ENCODE measurements around the gene SEMG1. TPM values are rescaled to one million over a fixed set of nuclear protein-coding genes. Genes with fewer than 3 reads are reported as not detected.

Gene SEMG1, protein sequence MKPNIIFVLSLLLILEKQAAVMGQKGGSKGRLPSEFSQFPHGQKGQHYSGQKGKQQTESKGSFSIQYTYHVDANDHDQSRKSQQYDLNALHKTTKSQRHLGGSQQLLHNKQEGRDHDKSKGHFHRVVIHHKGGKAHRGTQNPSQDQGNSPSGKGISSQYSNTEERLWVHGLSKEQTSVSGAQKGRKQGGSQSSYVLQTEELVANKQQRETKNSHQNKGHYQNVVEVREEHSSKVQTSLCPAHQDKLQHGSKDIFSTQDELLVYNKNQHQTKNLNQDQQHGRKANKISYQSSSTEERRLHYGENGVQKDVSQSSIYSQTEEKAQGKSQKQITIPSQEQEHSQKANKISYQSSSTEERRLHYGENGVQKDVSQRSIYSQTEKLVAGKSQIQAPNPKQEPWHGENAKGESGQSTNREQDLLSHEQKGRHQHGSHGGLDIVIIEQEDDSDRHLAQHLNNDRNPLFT
- total RNA-seq, result not detected

DNA sequence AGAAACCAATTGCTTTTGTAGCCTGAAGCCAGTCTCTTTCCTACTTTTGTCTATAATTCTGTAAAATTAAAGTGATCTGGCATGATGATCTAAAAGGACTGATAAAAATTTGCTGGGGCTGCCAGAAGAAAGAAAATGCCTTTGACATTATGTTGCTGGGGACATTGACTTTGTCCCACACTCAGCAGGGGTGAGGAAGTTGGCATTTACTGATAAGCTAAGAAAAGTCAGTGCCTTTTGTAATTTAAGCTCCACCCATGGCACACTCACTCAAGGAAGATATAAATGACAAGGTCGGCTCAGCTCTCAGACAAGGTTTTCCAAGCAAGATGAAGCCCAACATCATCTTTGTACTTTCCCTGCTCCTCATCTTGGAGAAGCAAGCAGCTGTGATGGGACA, at the start of gene SEMG1:
TSS of gene SEMG1 (plus strand) at position 309 of the 400 bp plus-strand sequence. CDS start at position 330, 21 bp downstream.
- peaks cover 46% of the 10 kb centered on the region for H3K27me3 Mint-ChIP-seq (ENCODE audit: low read depth)
- no peak within 1 kb of the TSS for H3K27ac Mint-ChIP-seq
- peaks cover 4% of the 10 kb centered on the region in 2 donors for H3K9me3 Mint-ChIP-seq

DNA sequence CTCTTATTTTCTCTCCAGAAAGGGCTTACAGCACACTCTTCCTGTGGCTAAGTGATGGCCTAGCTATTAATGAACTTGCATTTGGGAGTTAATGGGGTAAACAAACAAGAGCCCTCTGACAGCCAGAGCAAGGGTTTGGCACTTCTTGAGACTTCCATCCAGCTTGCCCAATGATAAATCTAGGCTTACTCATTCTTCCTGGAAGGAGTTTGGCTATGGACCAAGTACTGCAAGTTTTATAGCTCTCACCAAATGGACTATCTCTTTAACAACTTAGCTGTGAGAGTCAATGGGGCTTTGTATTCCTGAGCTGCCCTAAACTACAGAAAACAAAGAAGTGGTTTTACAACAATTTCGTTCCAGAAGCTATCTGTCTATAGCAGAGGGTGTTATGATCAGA, 48.9 kb upstream of the SEMG1 start:
- DNase-seq, result no peak
- Mint-ChIP-seq H3K27ac (no peak overlapping the region), H3K4me3 (no peak overlapping the region), H3K36me3 (ENCODE audit: insufficient read depth in 2 of 2) (peaks cover 6 to 12% of the 10 kb centered on the region in 2 donors), H3K9me3 (peaks cover 6 to 14% of the 10 kb centered on the region in 2 donors), H3K4me1 (ENCODE audit: low read depth) (no peaks in the 10 kb centered on the region), H3K27me3 (ENCODE audit: low read depth) (peaks cover 55% of the 10 kb centered on the region)
- no peak for ATAC-seq (replicated peaks in 1 of 2)

More for the DNA sequence above, at the start of gene SEMG1:
- Mint-ChIP-seq H3K4me3 (no peak within 1 kb of the TSS), H3K36me3 (ENCODE audit: insufficient read depth in 2 of 2) (no peaks in the 10 kb centered on the region), H3K4me1 (ENCODE audit: low read depth) (no peaks in the 10 kb centered on the region)
- ATAC-seq (replicated peaks in 1 of 2) (no peak), DNase-seq (no peak)

DNA sequence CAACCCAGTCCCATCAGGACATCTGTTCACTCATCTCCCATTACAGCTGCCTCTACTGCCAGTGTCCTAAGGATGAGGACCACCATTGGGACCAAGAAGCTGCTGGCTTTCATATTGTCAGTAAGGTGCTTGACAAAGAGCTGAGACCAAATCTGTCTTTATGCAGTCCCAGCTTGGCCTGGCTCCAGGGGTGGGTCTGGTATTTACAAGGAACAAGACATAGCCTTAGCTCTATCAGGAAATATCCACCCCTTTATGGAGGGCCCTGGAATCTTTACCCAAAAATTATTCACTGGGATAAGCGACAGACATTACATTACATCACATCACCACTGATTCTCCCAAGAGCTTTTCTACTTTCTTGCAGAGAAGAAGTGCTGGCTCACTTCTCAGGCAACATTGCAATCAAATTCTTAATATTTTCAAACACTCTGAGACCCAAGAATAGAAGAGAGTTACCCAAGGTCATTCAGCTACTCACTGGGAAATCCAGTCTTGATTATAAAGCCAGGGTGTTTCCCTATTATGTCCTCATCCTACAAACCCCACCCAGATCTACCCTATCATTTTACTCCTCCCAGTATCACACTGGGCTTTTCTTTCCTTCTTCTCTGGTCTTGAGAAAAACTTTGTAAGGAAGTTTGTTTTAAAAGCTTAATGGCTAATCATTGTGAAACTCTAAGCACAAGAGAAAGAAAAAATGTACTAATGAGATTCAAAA, 43.6 kb upstream of the SEMG1 start:
- Mint-ChIP-seq H3K9me3 (peaks cover 10 to 13% of the 10 kb centered on the region in 2 donors), H3K4me1 (ENCODE audit: low read depth) (no peaks in the 10 kb centered on the region), H3K27me3 (ENCODE audit: low read depth) (peaks cover 49% of the 10 kb centered on the region), H3K36me3 (ENCODE audit: insufficient read depth in 2 of 2) (peaks cover 7 to 14% of the 10 kb centered on the region in 2 donors), H3K27ac (no peak overlapping the region), H3K4me3 (no peak overlapping the region)
- DNase-seq, result no peak
- ATAC-seq (replicated peaks in 1 of 2), result no peak

DNA sequence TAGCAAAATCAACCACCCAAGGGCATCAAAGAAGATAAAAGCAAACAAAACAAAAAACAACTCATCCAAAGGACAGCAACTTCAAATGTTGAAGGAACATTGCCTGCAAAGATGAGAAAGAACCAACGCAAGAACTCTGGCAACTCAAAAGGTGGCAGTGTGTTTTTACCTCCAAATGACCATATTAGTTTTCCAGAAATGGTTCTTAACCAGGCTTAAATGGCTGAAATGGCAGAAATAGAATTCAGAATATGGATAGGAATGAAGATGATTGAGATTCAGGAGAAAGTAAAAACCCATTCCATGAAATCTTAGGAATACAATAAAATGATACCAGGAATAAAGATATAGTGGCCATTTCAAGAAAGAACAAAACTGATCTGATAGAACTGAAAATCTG, 41.9 kb upstream of the SEMG1 start:
- Mint-ChIP-seq H3K27me3 (ENCODE audit: low read depth) (peaks cover 46% of the 10 kb centered on the region), H3K9me3 (peaks cover 5% of the 10 kb centered on the region in 2 donors), H3K36me3 (ENCODE audit: insufficient read depth in 2 of 2) (peaks cover 2 to 6% of the 10 kb centered on the region in 2 donors), H3K27ac (no peak overlapping the region), H3K4me1 (ENCODE audit: low read depth) (no peaks in the 10 kb centered on the region), H3K4me3 (no peak overlapping the region)
- DNase-seq, result no peak
- ATAC-seq (replicated peaks in 1 of 2), result no peak

DNA sequence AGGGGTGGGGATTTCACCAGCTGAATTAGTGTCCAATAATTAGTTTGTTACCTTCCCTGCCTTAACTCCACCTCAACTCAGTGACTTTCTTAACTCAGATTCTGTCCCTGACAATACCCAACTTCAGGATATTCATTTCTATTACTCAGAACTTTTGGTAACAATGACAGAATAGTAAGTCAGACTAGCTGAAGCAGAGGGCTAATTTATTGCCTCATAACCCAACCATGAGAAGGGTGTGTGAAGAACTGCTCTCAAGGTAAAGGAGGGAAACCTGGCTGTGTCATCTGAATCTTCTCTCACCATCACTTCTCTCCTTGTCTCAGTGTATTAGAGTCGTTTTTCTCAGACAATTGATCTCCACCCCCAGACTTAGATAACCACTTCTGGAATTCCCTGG, 33.3 kb upstream of the SEMG1 start:
- Mint-ChIP-seq H3K36me3 (ENCODE audit: insufficient read depth in 2 of 2) (no peaks in the 10 kb centered on the region), H3K27me3 (ENCODE audit: low read depth) (peaks cover 7% of the 10 kb centered on the region), H3K27ac (no peak overlapping the region), H3K4me1 (ENCODE audit: low read depth) (no peaks in the 10 kb centered on the region), H3K9me3 (no peaks in the 10 kb centered on the region), H3K4me3 (no peak overlapping the region)
- ATAC-seq (replicated peaks in 1 of 2) (no peak), DNase-seq (no peak)

DNA sequence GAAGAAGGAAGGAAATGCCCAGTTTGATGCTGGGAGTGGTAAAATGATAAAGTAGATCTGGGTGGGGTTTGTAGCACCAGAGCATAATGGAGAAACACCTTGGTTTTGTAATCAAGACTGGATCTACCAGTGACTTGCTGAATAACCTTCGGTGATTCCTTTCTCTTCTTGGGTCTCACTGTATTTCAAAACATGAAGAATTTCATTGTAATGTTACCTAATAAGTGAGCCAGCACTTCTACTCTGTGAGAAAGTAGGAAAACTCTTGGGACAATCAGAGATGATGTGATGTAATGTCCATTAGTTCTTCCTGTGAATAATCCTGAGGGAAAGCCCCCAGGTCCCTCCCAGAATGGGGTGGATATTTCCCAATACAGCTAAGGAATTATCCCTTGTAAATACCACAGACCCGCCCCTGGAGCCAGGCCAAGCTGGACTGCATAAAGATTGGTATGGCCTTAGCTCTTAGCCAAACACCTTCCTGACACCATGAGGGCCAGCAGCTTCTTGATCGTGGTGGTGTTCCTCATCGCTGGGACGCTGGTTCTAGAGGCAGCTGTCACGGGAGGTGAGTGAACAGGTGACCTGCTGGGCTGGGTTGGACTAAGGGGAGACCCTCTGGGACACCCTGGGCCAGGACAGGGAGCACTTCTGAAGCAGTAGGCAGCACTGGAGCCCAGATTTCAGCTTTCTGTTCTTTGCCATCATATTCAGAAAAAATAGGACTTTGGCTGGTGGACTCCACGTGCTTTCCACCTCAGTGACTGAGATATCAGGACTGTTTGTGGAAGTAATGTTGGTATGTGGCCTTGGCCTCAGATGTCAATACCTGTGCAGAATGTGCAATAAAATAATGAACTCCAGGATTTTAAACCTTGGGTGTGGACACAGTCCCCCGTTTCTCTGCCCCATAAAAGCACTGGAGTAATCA, 32.1 kb upstream of the SEMG1 start, which contains the start of gene PI3:
TSS of gene PI3 (plus strand) at position 469 of the 931 bp plus-strand sequence. CDS start at position 490, 21 bp downstream.
- H3K9me3 Mint-ChIP-seq, result no peaks in the 10 kb centered on the region
- no peaks in the 10 kb centered on the region for H3K36me3 Mint-ChIP-seq (ENCODE audit: insufficient read depth in 2 of 2)
- ATAC-seq (replicated peaks in 1 of 2), result no peak
- no peak within 1 kb of the TSS for H3K4me3 Mint-ChIP-seq
- peaks cover 7% of the 10 kb centered on the region for H3K27me3 Mint-ChIP-seq (ENCODE audit: low read depth)
- DNase-seq, result no peak
- no peak within 1 kb of the TSS for H3K27ac Mint-ChIP-seq
- peaks cover 4% of the 10 kb centered on the region for H3K4me1 Mint-ChIP-seq (ENCODE audit: low read depth)

DNA sequence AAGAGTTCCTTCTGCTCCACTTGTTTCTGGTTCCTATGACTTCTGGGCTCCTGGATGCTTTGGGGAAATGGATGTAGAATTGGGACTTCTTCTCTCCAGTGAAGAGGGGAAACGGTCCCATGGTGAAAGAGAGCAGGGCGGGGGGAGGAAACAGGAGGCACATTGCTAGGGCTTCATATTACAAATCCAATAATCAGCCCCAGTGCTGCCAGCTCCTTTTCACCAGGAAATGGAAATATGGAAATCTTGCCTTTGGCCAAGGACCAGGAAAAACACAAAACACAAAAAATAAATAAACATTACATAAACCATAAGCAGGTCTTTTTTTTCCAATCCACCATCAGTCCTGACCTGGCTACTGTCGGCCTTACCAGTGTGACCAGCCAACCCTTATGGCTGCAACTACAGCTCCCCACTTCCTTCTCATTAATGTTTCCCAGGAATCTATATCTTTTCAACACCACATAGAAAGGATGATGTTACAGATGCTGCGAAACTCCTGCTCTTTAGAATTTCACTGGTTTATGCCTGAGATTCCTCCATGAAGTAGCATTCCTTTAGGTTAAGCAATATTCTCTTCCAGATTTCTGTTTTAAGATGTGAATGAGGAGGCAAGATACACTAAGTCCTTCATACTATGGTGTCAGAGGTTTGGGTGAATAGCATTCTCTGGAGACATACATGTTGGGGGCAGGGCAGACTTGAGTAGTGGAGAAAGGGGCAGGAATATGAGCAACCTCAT, 30.1 kb upstream of the SEMG1 start:
- no peak overlapping the region for H3K4me3 Mint-ChIP-seq
- DNase-seq, result no peak
- no peaks in the 10 kb centered on the region for H3K9me3 Mint-ChIP-seq

DNA sequence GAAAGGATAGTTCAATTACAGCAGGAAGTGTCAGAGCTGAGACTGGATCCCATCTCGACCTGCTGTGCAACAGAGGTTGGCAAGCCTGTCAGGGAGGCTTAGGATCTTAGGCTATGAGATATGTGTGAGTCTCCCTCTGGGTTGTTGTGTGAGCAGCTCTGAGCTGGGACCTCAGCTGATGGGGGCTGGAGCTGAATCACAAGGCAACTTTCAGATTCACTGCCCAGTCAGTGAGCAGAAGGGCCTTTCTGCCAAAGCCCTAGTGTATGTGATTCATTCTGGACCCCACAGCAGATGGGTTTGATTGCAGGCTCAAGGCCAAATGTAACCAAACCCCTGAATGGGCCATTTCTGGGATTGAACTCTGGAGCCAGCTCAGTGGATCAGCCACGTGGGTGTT, 27.7 kb upstream of the SEMG1 start:
- peaks cover 4% of the 10 kb centered on the region for H3K4me1 Mint-ChIP-seq (ENCODE audit: low read depth)
- ATAC-seq (replicated peaks in 1 of 2), result no peak
- no peak for DNase-seq
- no peaks in the 10 kb centered on the region for H3K9me3 Mint-ChIP-seq
- H3K27me3 Mint-ChIP-seq (ENCODE audit: low read depth), result peaks cover 2% of the 10 kb centered on the region
- no peak overlapping the region for H3K4me3 Mint-ChIP-seq
- H3K27ac Mint-ChIP-seq, result no peak overlapping the region
- no peaks in the 10 kb centered on the region for H3K36me3 Mint-ChIP-seq (ENCODE audit: insufficient read depth in 2 of 2)

More for the DNA sequence above, 30.1 kb upstream of the SEMG1 start:
- Mint-ChIP-seq H3K4me1 (ENCODE audit: low read depth) (peaks cover 4% of the 10 kb centered on the region), H3K27me3 (ENCODE audit: low read depth) (peaks cover 7% of the 10 kb centered on the region), H3K36me3 (ENCODE audit: insufficient read depth in 2 of 2) (no peaks in the 10 kb centered on the region), H3K27ac (no peak overlapping the region)
- no peak for ATAC-seq (replicated peaks in 1 of 2)

DNA sequence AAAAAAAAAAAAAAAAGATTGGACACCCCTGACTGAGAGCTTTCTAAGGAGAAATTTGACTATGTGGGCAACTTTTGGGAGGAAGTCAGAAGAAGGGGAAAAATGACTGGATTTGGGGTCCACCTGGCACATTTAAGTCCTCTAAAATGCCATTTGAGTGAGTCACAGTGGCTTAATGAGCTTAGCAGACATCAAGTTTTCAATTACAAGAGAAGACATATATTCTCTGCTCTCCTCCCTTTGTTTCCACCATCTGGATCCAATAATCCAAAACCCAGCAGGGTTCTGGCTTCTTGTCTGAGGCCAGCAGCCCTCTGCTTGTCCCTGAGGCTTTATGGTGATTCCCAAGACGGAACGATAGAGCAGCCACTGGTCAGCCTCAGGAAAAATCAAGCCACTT, 25.2 kb upstream of the SEMG1 start:
- ATAC-seq (replicated peaks in 1 of 2), result no peak
- Mint-ChIP-seq H3K27ac (no peak overlapping the region), H3K4me1 (ENCODE audit: low read depth) (peaks cover 4% of the 10 kb centered on the region)

DNA sequence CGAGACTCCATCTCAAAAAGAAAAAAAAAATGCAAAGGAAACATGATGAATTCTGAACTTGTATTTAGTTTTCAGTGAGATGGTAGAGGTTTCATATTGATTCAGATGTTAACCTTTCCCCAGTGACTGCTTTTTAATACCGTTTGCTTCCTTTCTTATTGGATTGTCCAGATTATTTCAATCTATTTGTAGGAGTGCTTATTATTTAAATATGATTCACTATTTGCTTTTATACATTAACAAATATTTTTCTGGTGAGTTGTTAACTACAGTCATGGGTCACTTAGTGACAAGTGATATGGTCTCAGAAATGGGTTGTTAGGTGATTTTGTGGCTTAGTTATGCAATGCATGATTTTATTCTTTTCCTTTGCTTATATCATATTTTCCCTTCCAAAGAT, 23.7 kb upstream of the SEMG1 start:
- no peaks in the 10 kb centered on the region for H3K36me3 Mint-ChIP-seq (ENCODE audit: insufficient read depth in 2 of 2)
- no peak overlapping the region for H3K27ac Mint-ChIP-seq
- peaks cover 8% of the 10 kb centered on the region for H3K27me3 Mint-ChIP-seq (ENCODE audit: low read depth)
- peaks cover 4% of the 10 kb centered on the region for H3K4me1 Mint-ChIP-seq (ENCODE audit: low read depth)
- no peaks in the 10 kb centered on the region for H3K9me3 Mint-ChIP-seq
- DNase-seq (no peak), ATAC-seq (replicated peaks in 1 of 2) (no peak)
- H3K4me3 Mint-ChIP-seq, result no peak overlapping the region

More for the DNA sequence above, 25.2 kb upstream of the SEMG1 start:
- Mint-ChIP-seq H3K4me3 (no peak overlapping the region), H3K9me3 (no peaks in the 10 kb centered on the region), H3K27me3 (ENCODE audit: low read depth) (peaks cover 8% of the 10 kb centered on the region), H3K36me3 (ENCODE audit: insufficient read depth in 2 of 2) (no peaks in the 10 kb centered on the region)
- no peak for DNase-seq

DNA sequence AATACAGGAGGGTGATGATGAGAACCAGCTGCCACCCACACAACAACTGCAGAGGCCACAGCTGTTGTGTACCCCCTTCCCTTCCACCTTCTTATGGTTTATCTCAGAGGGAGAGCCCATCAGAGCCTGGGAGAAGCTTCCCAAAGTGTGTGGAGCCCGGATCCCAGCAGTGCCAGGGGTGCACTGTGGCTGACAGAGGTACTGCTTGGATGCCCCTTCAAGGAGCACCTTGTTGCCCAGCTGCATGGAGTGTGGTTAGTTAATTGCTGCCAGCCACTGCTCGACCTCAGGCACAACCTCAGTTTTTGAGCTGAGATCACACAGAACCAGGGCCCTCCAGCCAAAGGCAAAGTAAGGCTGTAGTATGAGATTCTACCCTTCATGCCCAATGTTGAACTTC, 19.1 kb upstream of the SEMG1 start:
- H3K4me3 Mint-ChIP-seq, result no peak overlapping the region
- ATAC-seq (replicated peaks in 1 of 2), result no peak
- no peaks in the 10 kb centered on the region for H3K9me3 Mint-ChIP-seq
- no peak overlapping the region for H3K27ac Mint-ChIP-seq
- no peak for DNase-seq
- H3K4me1 Mint-ChIP-seq (ENCODE audit: low read depth), result no peaks in the 10 kb centered on the region
- H3K27me3 Mint-ChIP-seq (ENCODE audit: low read depth), result peaks cover 20% of the 10 kb centered on the region
- no peaks in the 10 kb centered on the region for H3K36me3 Mint-ChIP-seq (ENCODE audit: insufficient read depth in 2 of 2)

DNA sequence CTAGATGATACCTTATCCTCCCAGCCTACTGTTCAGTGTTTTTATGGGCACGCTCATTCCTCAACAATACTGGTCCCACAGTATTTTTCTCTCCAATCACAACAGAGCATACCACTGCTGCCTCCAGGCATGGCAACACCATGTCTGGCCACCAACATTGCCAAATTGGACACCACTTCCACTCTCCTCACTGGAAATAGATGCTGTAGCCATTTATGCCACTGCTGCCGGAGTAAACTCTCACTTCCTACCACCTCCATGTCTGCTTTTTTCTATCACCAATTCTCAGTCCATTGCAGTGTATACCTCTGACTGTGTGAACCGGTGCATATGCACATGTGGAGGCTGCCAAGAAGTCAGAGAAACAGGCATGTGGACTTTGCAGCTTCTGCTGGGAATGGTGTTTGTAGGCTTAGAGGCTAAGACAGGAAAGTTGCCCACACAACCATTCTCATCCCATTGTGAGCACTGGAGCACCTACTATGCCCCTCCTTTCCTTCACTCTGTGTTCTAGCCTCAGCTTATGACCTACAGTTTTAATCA, 17.7 kb upstream of the SEMG1 start:
- no peaks in the 10 kb centered on the region for H3K4me1 Mint-ChIP-seq (ENCODE audit: low read depth)
- no peak for ATAC-seq (replicated peaks in 1 of 2)
- H3K27me3 Mint-ChIP-seq (ENCODE audit: low read depth), result peaks cover 22% of the 10 kb centered on the region
- no peaks in the 10 kb centered on the region for H3K36me3 Mint-ChIP-seq (ENCODE audit: insufficient read depth in 2 of 2)
- H3K27ac Mint-ChIP-seq, result no peak overlapping the region
- H3K4me3 Mint-ChIP-seq, result no peak overlapping the region
- no peak for DNase-seq
- H3K9me3 Mint-ChIP-seq, result no peaks in the 10 kb centered on the region

Measured in activated T-cell treated with anti-CD3 and anti-CD28 coated beads, Interleukin-2, amount 50 U/mL, for 72 hours (primary cell).